GM12873 (cell line): ENCODE data around the gene STX18.

Experiments used
- TF ChIP-seq, protein P1 (sequence below): IDR thresholded peaks from 2 replicates; pipeline ENCODE4 v1.5.1; 2012; ENCODE audit warnings: low read depth, mild to moderate bottlenecking, moderate library complexity, low read length, control low read depth; ENCODE audit not compliant: insufficient read depth; ENCODE audit errors: missing control alignments

The STX18 gene

DNA sequence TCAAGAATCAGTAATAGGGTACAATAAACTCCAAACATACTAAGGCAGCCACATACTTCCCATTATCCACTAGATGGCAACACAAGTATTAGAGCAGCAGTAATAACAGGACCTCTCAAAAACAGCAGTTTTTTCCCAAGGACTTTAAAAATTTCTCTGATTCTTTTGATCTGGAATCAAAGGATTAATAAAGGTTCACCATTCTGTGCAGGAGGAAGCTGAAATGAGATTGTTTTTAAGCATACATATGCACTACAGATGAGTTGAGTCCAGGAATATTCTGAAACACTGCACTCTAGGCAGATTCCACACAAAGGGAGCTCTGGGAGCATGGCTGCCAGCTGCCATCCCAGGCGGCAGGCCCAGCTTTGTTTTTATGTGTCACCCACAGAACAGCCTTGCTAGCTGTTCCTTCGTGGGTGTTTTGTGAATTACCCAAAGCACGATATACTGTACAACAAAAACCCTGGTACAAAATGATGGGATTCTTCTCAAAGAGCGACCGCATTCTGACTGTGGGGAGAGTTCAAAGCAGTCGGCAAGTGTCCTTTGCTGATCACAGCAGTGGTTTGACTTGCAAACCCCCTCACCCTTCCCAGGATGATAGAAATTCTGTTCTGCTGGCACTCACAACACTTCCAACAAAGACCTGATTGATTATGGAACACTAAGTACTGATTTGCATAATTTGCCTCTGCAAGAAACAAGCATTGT, 61.0 kb downstream of the STX18 start:
- TF ChIP-seq, protein P1, sequence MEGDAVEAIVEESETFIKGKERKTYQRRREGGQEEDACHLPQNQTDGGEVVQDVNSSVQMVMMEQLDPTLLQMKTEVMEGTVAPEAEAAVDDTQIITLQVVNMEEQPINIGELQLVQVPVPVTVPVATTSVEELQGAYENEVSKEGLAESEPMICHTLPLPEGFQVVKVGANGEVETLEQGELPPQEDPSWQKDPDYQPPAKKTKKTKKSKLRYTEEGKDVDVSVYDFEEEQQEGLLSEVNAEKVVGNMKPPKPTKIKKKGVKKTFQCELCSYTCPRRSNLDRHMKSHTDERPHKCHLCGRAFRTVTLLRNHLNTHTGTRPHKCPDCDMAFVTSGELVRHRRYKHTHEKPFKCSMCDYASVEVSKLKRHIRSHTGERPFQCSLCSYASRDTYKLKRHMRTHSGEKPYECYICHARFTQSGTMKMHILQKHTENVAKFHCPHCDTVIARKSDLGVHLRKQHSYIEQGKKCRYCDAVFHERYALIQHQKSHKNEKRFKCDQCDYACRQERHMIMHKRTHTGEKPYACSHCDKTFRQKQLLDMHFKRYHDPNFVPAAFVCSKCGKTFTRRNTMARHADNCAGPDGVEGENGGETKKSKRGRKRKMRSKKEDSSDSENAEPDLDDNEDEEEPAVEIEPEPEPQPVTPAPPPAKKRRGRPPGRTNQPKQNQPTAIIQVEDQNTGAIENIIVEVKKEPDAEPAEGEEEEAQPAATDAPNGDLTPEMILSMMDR, result peak; percentile 21

DNA sequence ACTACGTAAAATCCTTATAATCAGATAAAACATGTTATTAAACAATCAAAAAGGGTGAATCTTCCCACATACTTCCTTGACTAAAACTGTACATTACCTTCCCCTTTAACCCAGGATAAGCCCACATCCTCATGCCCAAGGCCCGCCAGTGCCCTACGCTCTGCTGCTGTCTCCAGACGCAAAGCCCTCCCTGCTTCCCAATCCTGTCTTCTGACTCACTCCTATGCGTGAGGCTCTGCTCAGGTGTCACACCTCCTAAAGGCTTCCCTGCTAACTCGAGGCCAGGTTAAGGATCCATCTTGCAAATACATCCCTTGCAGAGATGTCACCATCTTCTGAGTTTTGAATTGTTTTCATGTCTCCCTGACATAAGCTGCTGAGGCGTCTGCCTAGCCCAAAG, 61.6 kb downstream of the STX18 start:
- TF ChIP-seq, protein P1, result no peak

DNA sequence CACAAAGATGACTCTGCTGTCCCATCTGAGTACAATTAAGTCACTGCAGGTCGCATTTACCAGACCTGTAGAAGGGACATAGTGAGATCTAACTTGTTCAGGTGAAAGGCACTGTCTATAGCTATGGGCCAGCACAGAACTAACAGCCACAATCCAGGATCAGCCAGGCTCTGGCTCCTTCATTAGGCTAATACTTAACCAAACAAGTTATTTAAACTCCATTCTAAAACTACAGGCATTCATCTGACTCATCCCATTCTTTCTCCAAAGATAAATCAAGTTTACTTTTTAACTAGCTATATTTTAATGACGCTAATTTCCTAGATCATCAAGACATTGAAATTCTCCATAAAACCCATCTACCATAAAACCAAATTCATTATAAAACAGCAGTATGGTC, 62.5 kb downstream of the STX18 start:
- TF ChIP-seq, protein P1, result no peak

DNA sequence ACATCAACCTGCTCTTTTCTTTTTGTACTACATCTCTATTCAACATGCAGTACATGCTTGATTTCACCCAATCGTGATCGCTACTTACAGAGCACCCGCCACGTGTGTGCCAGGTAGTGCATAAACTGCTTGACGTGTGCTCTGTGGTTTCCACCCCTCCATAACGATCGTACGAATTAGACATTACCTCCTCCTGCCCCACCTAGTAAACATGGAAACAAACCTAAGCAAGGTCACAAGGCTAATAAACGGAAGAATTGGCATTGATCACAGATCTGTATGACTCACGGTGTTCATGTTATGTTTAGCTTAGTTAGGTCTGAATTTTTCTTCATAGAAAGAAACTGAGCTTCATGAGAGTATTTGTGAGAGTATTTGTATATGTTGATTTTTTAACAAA, 64.1 kb downstream of the STX18 start:
- TF ChIP-seq, protein P1, result no peak

DNA sequence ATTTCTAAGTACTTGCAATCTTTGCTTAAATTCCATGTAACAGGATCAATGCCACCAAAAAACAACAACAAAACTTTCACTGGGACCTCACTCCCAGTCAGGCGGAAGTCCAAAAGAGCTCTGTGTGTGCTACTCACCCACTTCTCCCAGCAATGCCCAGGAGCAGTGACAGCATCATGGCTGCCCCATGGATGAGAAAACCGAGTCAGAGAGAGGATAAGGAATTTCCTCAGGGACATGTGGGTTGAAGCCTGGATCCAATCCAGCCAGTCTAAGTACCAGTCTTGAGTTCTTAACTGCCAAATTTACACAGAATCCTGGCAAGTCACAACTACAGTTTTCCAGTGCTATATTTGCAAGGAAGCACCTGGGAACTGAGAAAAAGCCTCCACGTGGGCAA, 64.5 kb downstream of the STX18 start:
- TF ChIP-seq, protein P1, result no peak

DNA sequence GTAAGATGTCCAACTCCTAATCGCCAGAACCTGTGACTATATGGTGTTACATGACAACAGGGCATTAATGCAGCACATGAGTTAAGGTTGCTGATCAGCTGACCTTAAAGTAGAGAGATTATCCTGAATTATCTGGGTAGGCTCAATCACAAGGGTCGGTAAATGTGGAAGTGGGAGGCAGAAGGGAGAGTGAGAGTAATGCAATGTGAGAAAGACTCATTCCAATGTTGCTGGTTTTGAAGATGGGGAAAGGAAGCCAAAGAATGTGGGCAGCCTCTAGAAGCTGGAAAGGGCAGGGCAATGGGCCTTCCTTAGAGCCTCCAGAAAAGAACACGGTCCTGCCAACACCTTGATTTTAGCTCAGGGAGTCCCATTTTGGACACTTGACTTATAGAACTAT, 67.4 kb downstream of the STX18 start:
- TF ChIP-seq, protein P1, result no peak

DNA sequence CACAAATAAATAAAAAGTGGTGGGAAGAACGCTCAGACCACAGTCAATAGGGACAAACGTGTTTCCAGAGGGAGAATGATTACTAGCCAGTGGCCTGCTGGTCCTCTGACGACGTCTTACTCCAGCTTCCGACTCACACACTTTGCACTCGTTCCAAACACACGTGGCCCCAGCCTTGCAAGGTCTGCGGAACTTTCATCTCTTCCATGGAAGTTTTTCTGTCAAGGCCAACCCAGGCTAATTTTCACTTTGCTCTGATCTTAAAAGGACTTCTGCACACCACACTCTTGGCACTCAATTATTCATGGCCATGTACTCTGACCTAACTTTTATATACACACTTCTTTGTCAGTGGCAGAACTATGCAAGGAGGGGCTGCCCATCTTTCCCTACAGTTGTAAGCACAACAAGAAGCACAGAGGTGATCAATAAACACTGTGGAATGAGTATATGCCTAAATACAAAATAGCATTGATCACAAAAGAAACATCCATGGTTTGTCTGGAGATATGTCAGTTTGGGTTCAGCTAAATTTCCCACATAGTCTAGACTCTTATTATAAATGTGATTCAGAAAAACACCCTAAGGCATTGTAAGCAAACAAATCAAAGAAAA, 69.4 kb downstream of the STX18 start:
- TF ChIP-seq, protein P1, result no peak
